Middle frontal gyrus (tissue), 1 donor: ENCODE measurements around the gene FAM240A.

ENCODE experiments used
- DNase-seq: peaks from one replicate; pipeline ENCODE4 v3.0.0-alpha.2; 2015; ENCODE audit warnings: low spot score; ENCODE audit errors: extremely low spot score

Gene FAM240A

GRCh38 chr3:46624975-46625490 lies 12.7 kb downstream of the FAM240A start:
- DNase-seq: no peak

- no peak for DNase-seq
These were observed 13.7 kb downstream of the FAM240A start for GRCh38 chr3:46626039-46626438.

- DNase-seq: no peak
These were observed 14.8 kb downstream of the FAM240A start for GRCh38 chr3:46627078-46627477.

GRCh38 chr3:46628901-46629369 lies 16.6 kb downstream of the FAM240A start:
- no peak for DNase-seq

- DNase-seq: peak; percentile 56
These were observed 17.5 kb downstream of the FAM240A start for GRCh38 chr3:46629551-46630517.

- no peak for DNase-seq
These were observed 20.5 kb downstream of the FAM240A start for GRCh38 chr3:46632792-46633191.

- DNase-seq: no peak
These were observed 22.5 kb downstream of the FAM240A start for GRCh38 chr3:46634856-46635255.

GRCh38 chr3:46639221-46639620 lies 26.9 kb downstream of the FAM240A start:
- no peak for DNase-seq

- no peak for DNase-seq
These were observed 28.6 kb downstream of the FAM240A start for GRCh38 chr3:46640927-46641326.

- no peak for DNase-seq
These were observed 30.6 kb downstream of the FAM240A start for GRCh38 chr3:46642971-46643370.

- no peak for DNase-seq
These were observed 31.4 kb downstream of the FAM240A start for GRCh38 chr3:46643701-46644100.

GRCh38 chr3:46646700-46647099 lies 34.4 kb downstream of the FAM240A start:
- no peak for DNase-seq

- no peak for DNase-seq
These were observed 35.8 kb downstream of the FAM240A start for GRCh38 chr3:46648096-46648495.

- no peak for DNase-seq
These were observed 37.1 kb downstream of the FAM240A start for GRCh38 chr3:46649436-46649835.

GRCh38 chr3:46651084-46651483 lies 38.8 kb downstream of the FAM240A start:
- no peak for DNase-seq

GRCh38 chr3:46655271-46655670 lies 42.9 kb downstream of the FAM240A start:
- no peak for DNase-seq

GRCh38 chr3:46656778-46657556 lies 44.6 kb downstream of the FAM240A start:
- DNase-seq: no peak

- DNase-seq: no peak
These were observed 47.0 kb downstream of the FAM240A start for GRCh38 chr3:46659285-46659684.

GRCh38 chr3:46660003-46660402 lies 47.7 kb downstream of the FAM240A start:
- DNase-seq: no peak

- DNase-seq: no peak
These were observed 48.5 kb downstream of the FAM240A start for GRCh38 chr3:46660543-46661523.
